Stomach (tissue), 4 donors: ENCODE measurements around the gene AATK.

ENCODE experiments used
- EP300 ChIP-seq: sonication (generic); formaldehyde crosslinking; IDR thresholded peaks from one replicate; pipeline ENCODE4 v1.6.1; 2017; ENCODE audit warnings: antibody characterized with exemption
- POLR2A ChIP-seq, 4 donors: fragments of 450-650 bp; IDR thresholded peaks; one replicate each; pipeline ENCODE4 v1.6.1; 2016; ENCODE audit warnings: antibody characterized with exemption in 4 of 4, control low read depth in 2 of 4, mild to moderate bottlenecking in 1 of 4, moderate library complexity in 1 of 4
- TF ChIP-seq, protein P1 (sequence below), 7 experiments: fragments of 450-650 bp in 4 of 7; fragments of 200-600 bp in 3 of 7; sonication (generic) in 3 of 7; IDR thresholded peaks; one replicate each; pipeline ENCODE4 v1.5.1; 2016 to 2019; ENCODE audit warnings: antibody characterized with exemption in 7 of 7, control low read depth in 2 of 7, mild to moderate bottlenecking in 1 of 7

DNA sequence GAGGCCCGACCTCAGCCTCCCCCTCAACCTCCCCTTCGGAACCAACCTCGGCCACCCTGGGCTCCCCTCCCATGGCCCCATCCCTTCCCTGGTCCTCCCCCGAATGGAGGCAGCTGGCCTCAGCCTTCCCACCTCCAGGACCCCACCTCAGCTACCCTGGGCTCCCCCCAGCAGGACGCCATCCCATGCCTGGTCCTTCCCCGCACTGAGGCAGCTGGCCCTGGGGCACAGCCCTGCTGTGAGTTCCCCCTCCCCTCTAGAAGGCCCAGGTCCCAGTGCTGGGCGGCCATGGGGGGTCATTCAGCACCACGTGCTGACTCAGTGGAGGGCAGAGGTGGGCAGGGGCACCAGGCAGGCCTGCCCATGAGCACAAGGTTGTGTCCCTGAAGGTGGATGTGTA lies 29.7 kb downstream of the AATK start:
- TF ChIP-seq POLR2A (IDR thresholded peaks at IDR 0.05) (no peak), EP300 (no peak)
- TF ChIP-seq, protein P1, sequence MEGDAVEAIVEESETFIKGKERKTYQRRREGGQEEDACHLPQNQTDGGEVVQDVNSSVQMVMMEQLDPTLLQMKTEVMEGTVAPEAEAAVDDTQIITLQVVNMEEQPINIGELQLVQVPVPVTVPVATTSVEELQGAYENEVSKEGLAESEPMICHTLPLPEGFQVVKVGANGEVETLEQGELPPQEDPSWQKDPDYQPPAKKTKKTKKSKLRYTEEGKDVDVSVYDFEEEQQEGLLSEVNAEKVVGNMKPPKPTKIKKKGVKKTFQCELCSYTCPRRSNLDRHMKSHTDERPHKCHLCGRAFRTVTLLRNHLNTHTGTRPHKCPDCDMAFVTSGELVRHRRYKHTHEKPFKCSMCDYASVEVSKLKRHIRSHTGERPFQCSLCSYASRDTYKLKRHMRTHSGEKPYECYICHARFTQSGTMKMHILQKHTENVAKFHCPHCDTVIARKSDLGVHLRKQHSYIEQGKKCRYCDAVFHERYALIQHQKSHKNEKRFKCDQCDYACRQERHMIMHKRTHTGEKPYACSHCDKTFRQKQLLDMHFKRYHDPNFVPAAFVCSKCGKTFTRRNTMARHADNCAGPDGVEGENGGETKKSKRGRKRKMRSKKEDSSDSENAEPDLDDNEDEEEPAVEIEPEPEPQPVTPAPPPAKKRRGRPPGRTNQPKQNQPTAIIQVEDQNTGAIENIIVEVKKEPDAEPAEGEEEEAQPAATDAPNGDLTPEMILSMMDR (IDR thresholded peaks at IDR 0.05), result no peak
